DMS53 treated with DMSO at 0.1 percent for 48 hours (cell line): Measurements from ENCODE around the gene MYO9B.

Experiments used
- DNase-seq: peaks from one replicate; lab custom pipeline; 2025; ENCODE audit not compliant: unreplicated experiment; lab: John Stamatoyannopoulos, UW

MYO9B gene

GRCh38 chr19:17259118-17259780, 183.7 kb downstream of the MYO9B start:
- no peak for DNase-seq

GRCh38 chr19:17259934-17260333, 184.4 kb downstream of the MYO9B start:
- no peak for DNase-seq

- peak; percentile 60 for DNase-seq
Measured at GRCh38 chr19:17260842-17261325, 185.3 kb downstream of the MYO9B start.

- no peak for DNase-seq
Measured at GRCh38 chr19:17262557-17262956, 187.0 kb downstream of the MYO9B start.
